Skeletal muscle tissue (tissue), 4 donors: ENCODE data around the gene AQP12B. TPM values are rescaled to one million over a fixed set of nuclear protein-coding genes. Genes with fewer than 3 reads are reported as not detected.
"Not testable (repeated sequence)": the region's sequence is repeated elsewhere in the genome, so short reads cannot be mapped to it uniquely, and the experiment has no call there.

Experiments
- H3K27ac ChIP-seq: one replicate; pipeline ENCODE4 v1.7.0; 2013; ENCODE audit warnings: mild to moderate bottlenecking, low read depth, low read length, inconsistent platforms
- H3K27me3 ChIP-seq, 3 donors: one replicate each; pipeline ENCODE4 v1.7.0; 2013; ENCODE audit warnings: low read length in 3 of 3; ENCODE audit not compliant: control insufficient read depth in 3 of 3, insufficient read depth in 3 of 3
- H3K36me3 ChIP-seq, 3 donors: one replicate each; pipeline ENCODE4 v1.7.0; 2013; ENCODE audit warnings: low read length in 3 of 3; ENCODE audit not compliant: control insufficient read depth in 3 of 3, insufficient read depth in 3 of 3
- H3K4me1 ChIP-seq, 3 donors: one replicate each; pipeline ENCODE4 v1.7.0; 2013; ENCODE audit warnings: low read length in 3 of 3, mild to moderate bottlenecking in 3 of 3; ENCODE audit not compliant: control insufficient read depth in 3 of 3, insufficient read depth in 3 of 3
- H3K4me3 ChIP-seq, 3 donors: one replicate each; pipeline ENCODE4 v1.7.0; 2013; ENCODE audit warnings: low read length in 3 of 3
- H3K9ac ChIP-seq, 3 donors: one replicate each; pipeline ENCODE4 v1.7.0; 2013; ENCODE audit warnings: low read length in 3 of 3, mild to moderate bottlenecking in 3 of 3, moderate library complexity in 2 of 3, low read depth in 1 of 3
- H3K9me3 ChIP-seq, 3 donors: one replicate each; pipeline ENCODE4 v1.7.0; 2013; ENCODE audit warnings: low read length in 3 of 3; ENCODE audit not compliant: control insufficient read depth in 3 of 3
- total RNA-seq: library from RNA; depleted of rRNA; stranded (reverse); fragments of >200 nt; gene quantifications from one replicate; pipeline ENCODE4 v1.2.3, GENCODE V29; 2014
- donor health status: Osteomylitis.

AQP12B gene
- total RNA-seq, 1 donor from 2014 or later: not detected

GRCh38 chr2:240683329-240683979, 769 bp upstream of the AQP12B start:
- H3K9ac ChIP-seq, H3K4me1 ChIP-seq, H3K9me3 ChIP-seq, H3K36me3 ChIP-seq, H3K4me3 ChIP-seq, H3K27ac ChIP-seq: not testable (repeated sequence)
- H3K27me3 ChIP-seq: peaks cover 0 to 14% (median 0%) of the 10 kb centered on the region in 3 donors

GRCh38 chr2:240680185-240680584, 2.5 kb downstream of the AQP12B start:
- H3K36me3 ChIP-seq, H3K4me3 ChIP-seq, H3K27ac ChIP-seq, H3K9ac ChIP-seq, H3K27me3 ChIP-seq, H3K4me1 ChIP-seq, H3K9me3 ChIP-seq: not testable (repeated sequence)

- H3K27ac ChIP-seq, H3K27me3 ChIP-seq, H3K9ac ChIP-seq, H3K9me3 ChIP-seq, H3K4me3 ChIP-seq, H3K36me3 ChIP-seq, H3K4me1 ChIP-seq: not testable (repeated sequence)
These were observed 3.8 kb downstream of the AQP12B start for GRCh38 chr2:240678909-240679308.

- not testable (repeated sequence) for H3K9ac ChIP-seq, H3K36me3 ChIP-seq, H3K4me3 ChIP-seq, H3K27ac ChIP-seq, H3K27me3 ChIP-seq, H3K9me3 ChIP-seq, H3K4me1 ChIP-seq
These were observed 4.6 kb downstream of the AQP12B start for GRCh38 chr2:240678043-240678442.

- not testable (repeated sequence) for H3K36me3 ChIP-seq, H3K4me1 ChIP-seq, H3K9me3 ChIP-seq, H3K27ac ChIP-seq, H3K9ac ChIP-seq, H3K27me3 ChIP-seq, H3K4me3 ChIP-seq
These were observed 7.3 kb downstream of the AQP12B start for GRCh38 chr2:240675345-240675744.

- H3K27me3 ChIP-seq, H3K9ac ChIP-seq, H3K4me1 ChIP-seq, H3K36me3 ChIP-seq, H3K4me3 ChIP-seq, H3K27ac ChIP-seq, H3K9me3 ChIP-seq: not testable (repeated sequence)
These were observed 8.1 kb downstream of the AQP12B start for GRCh38 chr2:240674461-240675184.

- peak overlapping the region in 1 of 3 donors; percentile 16 for H3K9ac ChIP-seq
- H3K4me3 ChIP-seq: peak overlapping the region in 2 of 3 donors; percentile 43 to 54
- H3K9me3 ChIP-seq: no peaks in the 10 kb centered on the region
- no peak overlapping the region for H3K27ac ChIP-seq
- peaks cover 3 to 10% (median 9%) of the 10 kb centered on the region in 3 donors for H3K4me1 ChIP-seq
- no peaks in the 10 kb centered on the region for H3K36me3 ChIP-seq
- H3K27me3 ChIP-seq: no peaks in the 10 kb centered on the region
These were observed 9.9 kb downstream of the AQP12B start for GRCh38 chr2:240672701-240673190.

GRCh38 chr2:240672076-240672700, 10.5 kb downstream of the AQP12B start:
- Histone ChIP-seq H3K4me3 (peak overlapping the region in 1 of 3 donors; percentile 43), H3K27me3 (no peaks in the 10 kb centered on the region), H3K36me3 (no peaks in the 10 kb centered on the region), H3K27ac (no peak overlapping the region), H3K4me1 (peaks cover 3 to 10% (median 9%) of the 10 kb centered on the region in 3 donors), H3K9me3 (no peaks in the 10 kb centered on the region), H3K9ac (peak overlapping the region in 1 of 3 donors; percentile 16)

GRCh38 chr2:240670950-240671349, 11.7 kb downstream of the AQP12B start:
- peaks cover 3 to 10% (median 9%) of the 10 kb centered on the region in 3 donors for H3K4me1 ChIP-seq
- H3K27ac ChIP-seq: no peak overlapping the region
- no peaks in the 10 kb centered on the region for H3K9me3 ChIP-seq
- no peak overlapping the region for H3K4me3 ChIP-seq
- H3K27me3 ChIP-seq: peaks cover 0 to 2% (median 0%) of the 10 kb centered on the region in 3 donors
- H3K9ac ChIP-seq: no peak overlapping the region
- no peaks in the 10 kb centered on the region for H3K36me3 ChIP-seq

GRCh38 chr2:240670402-240670801, 12.3 kb downstream of the AQP12B start:
- Histone ChIP-seq H3K27ac (no peak overlapping the region), H3K9ac (no peak overlapping the region), H3K36me3 (no peaks in the 10 kb centered on the region), H3K27me3 (peaks cover 0 to 2% (median 0%) of the 10 kb centered on the region in 3 donors), H3K4me1 (peaks cover 3 to 10% (median 9%) of the 10 kb centered on the region in 3 donors), H3K9me3 (no peaks in the 10 kb centered on the region), H3K4me3 (no peak overlapping the region)
